SK-N-MC (cell line): ENCODE measurements around the gene CMTR2.

ENCODE experiments used
- EZH2 ChIP-seq: fragments of 200-600 bp; sonication (generic); IDR thresholded peaks from one replicate; pipeline ENCODE4 v1.6.1; 2017; ENCODE audit warnings: antibody characterized with exemption
- FOXP2 ChIP-seq: optimal IDR thresholded peaks from 2 replicates; pipeline ENCODE3; 2011; ENCODE audit warnings: mild to moderate bottlenecking, moderate library complexity; ENCODE audit not compliant: insufficient read depth; ENCODE audit errors: extremely low read length, control extremely low read depth
- POLR2AphosphoS5 ChIP-seq: IDR thresholded peaks from 2 replicates; pipeline ENCODE4 v1.6.1; 2012; ENCODE audit warnings: mild to moderate bottlenecking, low read depth, low read length, borderline replicate concordance

- TF ChIP-seq EZH2 (no peak), POLR2AphosphoS5 (no peak), FOXP2 (no peak)
Measured at GRCh38 chr16:71258372-71258771, 30.8 kb downstream of the CMTR2 start.
